HCT116 (cell line): Measurements from ENCODE around the gene FLNA. TPM values are rescaled to one million over a fixed set of nuclear protein-coding genes. Genes with fewer than 3 reads are reported as not detected.

Experiments used
- ATAC-seq: fragments of 200-7000 bp; cut with Tn5 transposase; 2 replicates; pipeline ENCODE4 v1.9.1; 2020; ENCODE audit warnings: mild to moderate bottlenecking, moderate library complexity
- BruUV-seq: library from RNA; stranded (reverse); fragments of 400-500 nt; replicated peaks from 2 replicates; lab custom pipeline; 2021; lab: Mats Ljungman, UMichigan
- CTCF ChIA-PET: fragments of 300-600 bp; sonication (Branson Sonifier 250); formaldehyde crosslinking; loops from one replicate; lab custom pipeline; 2021; ENCODE audit warnings: antibody characterized with exemption; lab: Charles Lee
- POLR2A ChIA-PET: fragments of 300-600, 350-600 bp; sonication (Branson Sonifier 250); formaldehyde crosslinking; loops from one replicate; lab custom pipeline; 2021; ENCODE audit warnings: antibody characterized with exemption; lab: Charles Lee
- RAD21 ChIA-PET, 2 experiments: fragments of 300-600 bp; sonication (Branson Sonifier 250); formaldehyde crosslinking; loops; one replicate each; lab custom pipeline; 2023; ENCODE audit warnings: low total read pairs in 2 of 2; ENCODE audit not compliant: uncharacterized antibody in 2 of 2, unreplicated experiment in 2 of 2, low non-redundant PET in 1 of 2; lab: Charles Lee
- DNase-seq: peaks from one replicate; pipeline ENCODE4 v3.0.0-alpha.2; 2010; ENCODE audit warnings: low read depth, low spot score
- H2AFZ ChIP-seq: fragments of 200-600 bp; shearing (Covaris generic), sonication (generic); 2 replicates; pipeline ENCODE4 v1.6.1; 2017; ENCODE audit warnings: low read depth, mixed run types, mixed read lengths, antibody characterized with exemption, low read length; ENCODE audit not compliant: poor library complexity, severe bottlenecking
- H3K27ac ChIP-seq: 2 replicates; pipeline ENCODE4 v1.5.1; 2012; ENCODE audit warnings: low read depth, low read length
- H3K27me3 ChIP-seq: fragments of 200-600 bp; sonication (generic); 2 replicates; pipeline ENCODE4 v1.6.1; 2016; ENCODE audit warnings: mixed run types, low read length, mixed read lengths; ENCODE audit not compliant: insufficient read depth
- H3K36me3 ChIP-seq, 2 experiments: fragments of 200-500 bp in 1 of 2; fragments of 200-600 bp in 1 of 2; sonication (Bioruptor generic) in 1 of 2; sonication (generic) in 1 of 2; 2 replicates each; pipeline versions ENCODE4 v1.5.1 to v1.6.1; 2014 to 2016; ENCODE audit warnings: low read length in 2 of 2, inconsistent platforms in 1 of 2, mixed read lengths in 1 of 2, mixed run types in 1 of 2; ENCODE audit not compliant: insufficient read depth in 2 of 2, control insufficient read depth in 1 of 2
- H3K4me1 ChIP-seq, 2 experiments: fragments of 200-600 bp in 1 of 2; sonication (generic) in 1 of 2; 2 replicates each; pipeline versions ENCODE4 v1.5.1 to v1.6.1; 2012 to 2017; ENCODE audit warnings: low read length in 2 of 2, inconsistent platforms in 1 of 2, mild to moderate bottlenecking in 1 of 2, mixed read lengths in 1 of 2, mixed run types in 1 of 2, moderate library complexity in 1 of 2; ENCODE audit not compliant: insufficient read depth in 2 of 2, control insufficient read depth in 1 of 2
- H3K4me2 ChIP-seq: fragments of 200-600 bp; sonication (generic); 2 replicates; pipeline ENCODE4 v1.6.1; 2017; ENCODE audit warnings: mixed run types, low read length, mixed read lengths
- H3K4me3 ChIP-seq, 2 experiments: fragments of 200-600 bp in 1 of 2; sonication (generic) in 1 of 2; replicated peaks in 1 of 2; 2 replicates each; pipeline ENCODE4 v1.5.1; 2011 to 2016; ENCODE audit warnings: low read length in 2 of 2, control low read depth in 1 of 2, low read depth in 1 of 2, mild to moderate bottlenecking in 1 of 2, mixed read lengths in 1 of 2, mixed run types in 1 of 2
- H3K79me2 ChIP-seq: fragments of 200-600 bp; sonication (generic); 2 replicates; pipeline ENCODE4 v1.6.1; 2017; ENCODE audit warnings: mild to moderate bottlenecking, mixed run types, low read length, moderate library complexity, mixed read lengths; ENCODE audit not compliant: insufficient read depth
- H3K9ac ChIP-seq: fragments of 200-600 bp; sonication (generic); 2 replicates; pipeline ENCODE4 v1.6.1; 2016; ENCODE audit warnings: low read length, mixed read lengths
- H3K9me2 ChIP-seq: fragments of 200-600 bp; sonication (generic), shearing (Covaris generic); 2 replicates; pipeline ENCODE4 v1.6.1; 2017; ENCODE audit warnings: mixed run types, mild to moderate bottlenecking, moderate library complexity; ENCODE audit not compliant: insufficient read depth
- H3K9me3 ChIP-seq, 2 experiments: fragments of 200-500 bp in 1 of 2; fragments of 200-600 bp in 1 of 2; sonication (Bioruptor generic) in 1 of 2; sonication (generic) in 1 of 2; 2 replicates each; pipeline ENCODE4 v1.6.1; 2014 to 2017; ENCODE audit warnings: low read length in 2 of 2, mixed read lengths in 2 of 2, inconsistent platforms in 1 of 2, low read depth in 1 of 2, mild to moderate bottlenecking in 1 of 2, mixed run types in 1 of 2, moderate library complexity in 1 of 2; ENCODE audit not compliant: control insufficient read depth in 1 of 2, insufficient read depth in 1 of 2
- H4K20me1 ChIP-seq: fragments of 200-600 bp; sonication (generic), shearing (Covaris generic); 2 replicates; pipeline ENCODE4 v1.6.1; 2017; ENCODE audit warnings: mixed run types, mild to moderate bottlenecking, moderate library complexity; ENCODE audit not compliant: insufficient read depth
- ATF3 ChIP-seq: IDR thresholded peaks from 2 replicates; pipeline ENCODE4 v1.6.1; 2012
- CBX3 ChIP-seq: IDR thresholded peaks from 2 replicates; pipeline ENCODE4 v1.6.1; 2012; ENCODE audit warnings: low read depth
- CTCF ChIP-seq, 3 experiments: fragments of 200-600 bp in 1 of 3; sonication (generic) in 1 of 3; IDR thresholded peaks in 2 of 3; conservative IDR thresholded peaks in 1 of 3; 2 replicates each; pipeline ENCODE4 v1.5.1; 2012 to 2017; ENCODE audit warnings: low read depth in 2 of 3, low read length in 2 of 3, antibody characterized with exemption in 1 of 3, borderline replicate concordance in 1 of 3, control low read depth in 1 of 3, mild to moderate bottlenecking in 1 of 3, mixed read lengths in 1 of 3, mixed run types in 1 of 3, moderate library complexity in 1 of 3; ENCODE audit not compliant: insufficient read depth in 1 of 3
- EGR1 ChIP-seq: IDR thresholded peaks from 2 replicates; pipeline ENCODE4 v1.6.1; 2012; ENCODE audit warnings: low read depth
- EZH2phosphoT487 ChIP-seq: fragments of 200-600 bp; IDR thresholded peaks from 2 replicates; pipeline ENCODE4 v1.6.1; 2018; ENCODE audit warnings: antibody characterized with exemption, borderline replicate concordance
- FOSL1 ChIP-seq: IDR thresholded peaks from 2 replicates; pipeline ENCODE4 v1.6.1; 2012; ENCODE audit warnings: low read depth
- POLR2A ChIP-seq: IDR thresholded peaks from 2 replicates; pipeline ENCODE4 v1.7.0; 2011; ENCODE audit warnings: borderline replicate concordance; ENCODE audit not compliant: insufficient read depth, insufficient read length; ENCODE audit errors: extremely low read depth
- POLR2AphosphoS5 ChIP-seq: IDR thresholded peaks from 2 replicates; pipeline ENCODE4 v1.6.1; 2011; ENCODE audit warnings: mild to moderate bottlenecking, low read depth, low read length, moderate library complexity
- REST ChIP-seq: IDR thresholded peaks from 2 replicates; pipeline ENCODE4 v1.6.1; 2012; ENCODE audit warnings: low read depth
- SP1 ChIP-seq: IDR thresholded peaks from 2 replicates; pipeline ENCODE4 v1.6.1; 2012; ENCODE audit warnings: low read depth
- SRF ChIP-seq: IDR thresholded peaks from 2 replicates; pipeline ENCODE4 v1.6.1; 2012; ENCODE audit warnings: low read depth
- YY1 ChIP-seq: IDR thresholded peaks from 2 replicates; pipeline ENCODE4 v1.6.1; 2011; ENCODE audit warnings: low read length, low read depth, moderate library complexity, mild to moderate bottlenecking; ENCODE audit not compliant: insufficient replicate concordance; ENCODE audit errors: extremely low read depth
- ZFX ChIP-seq: fragments of 450-650 bp; IDR thresholded peaks from 2 replicates; pipeline ENCODE4 v1.6.1; 2017
- ZNF274 ChIP-seq: fragments of 200-500 bp; sonication (Bioruptor generic); IDR thresholded peaks from 2 replicates; pipeline ENCODE4 v1.6.1; 2014; ENCODE audit warnings: mild to moderate bottlenecking, low read depth, low read length, inconsistent platforms
- intact Hi-C: fragments of 100-400 bp; cut with micrococcal nuclease; formaldehyde crosslinking; loops from 2 replicates; pipeline ENCODE4 v1.10.0; 2022
- total RNA-seq: library from RNA; stranded (reverse); gene quantifications from one replicate; pipeline ENCODE4 v1.2.1, GENCODE V29; 2021; ENCODE audit not compliant: unreplicated experiment
- TF ChIP-seq, protein P1 (sequence below): IDR thresholded peaks from 2 replicates; pipeline ENCODE4 v1.6.1; 2012

The FLNA gene
- total RNA-seq, 1 experiment from 2014 or later: 546 TPM

GRCh38 chrX:154417157-154417556 is 42.7 kb upstream of the FLNA start (continued):
- TF ChIP-seq ZNF274 (no peak), CTCF (IDR thresholded peaks at IDR 0.05 in 2 of 3, conservative IDR thresholded peaks at IDR 0.05 in 1 of 3; ENCODE audit: borderline replicate concordance in 1 of 3, insufficient read depth in 1 of 3, low read depth in 2 of 3, low read length in 2 of 3) (no peak)

DNA sequence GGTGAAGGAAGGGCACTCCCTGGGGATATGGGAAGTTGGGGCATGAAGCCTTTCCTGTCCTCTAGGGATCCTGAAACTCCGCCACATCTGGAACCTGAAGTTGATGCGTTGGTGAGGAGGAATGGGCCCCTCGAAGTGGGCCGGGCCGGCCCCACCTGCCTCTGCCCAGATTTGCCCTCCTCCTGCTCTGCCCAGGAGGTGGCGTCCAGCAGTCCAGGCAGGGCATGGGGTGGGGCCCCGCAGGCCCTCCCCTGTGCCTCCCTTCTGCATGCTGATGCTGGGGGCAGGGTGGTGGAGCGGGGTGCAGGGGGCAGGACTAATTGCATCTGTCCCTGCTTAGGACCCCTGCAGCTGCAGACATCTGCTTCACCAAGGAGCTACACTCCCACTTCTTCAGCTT is 38.7 kb upstream of the FLNA start:
- H3K27me3 ChIP-seq: no peaks in the 10 kb centered on the region
- no peaks in the 10 kb centered on the region for H4K20me1 ChIP-seq
- no peak overlapping the region for H2AFZ ChIP-seq
- no peak overlapping the region for H3K4me3 ChIP-seq
- H3K9me3 ChIP-seq: no peaks in the 10 kb centered on the region
- peaks cover 15 to 35% of the 10 kb centered on the region in 2 experiments for H3K4me1 ChIP-seq
- ChIA-PET POLR2A (no interaction called here), RAD21 (no interaction called here), CTCF (interaction anchor here (1.5 kb wide), 1 partner anchor 12 kb away, joined by 4 read pairs; no protein-coding TSS in a partner anchor)
- H3K79me2 ChIP-seq: no peaks in the 10 kb centered on the region
- H3K9me2 ChIP-seq: no peaks in the 10 kb centered on the region
- no TSS peak for BruUV-seq
- DNase-seq (no peak), ATAC-seq (no peak)
- H3K27ac ChIP-seq: peak overlapping the region; percentile 91; the same call in 1 of the 2 replicates
- intact Hi-C loops: no loop called here
- no peak overlapping the region for H3K9ac ChIP-seq
- H3K36me3 ChIP-seq: no peaks in the 10 kb centered on the region
- H3K4me2 ChIP-seq: peak overlapping the region; percentile 82; the same call in 1 of the 2 replicates
- TF ChIP-seq ZNF274: no peak
- no peak for TF ChIP-seq POLR2AphosphoS5
- TF ChIP-seq EZH2phosphoT487: no peak
- TF ChIP-seq SP1: no peak
- no peak for TF ChIP-seq CBX3
- TF ChIP-seq YY1: no peak
- no peak for TF ChIP-seq ATF3
- TF ChIP-seq ZFX: no peak
- TF ChIP-seq, protein P1, sequence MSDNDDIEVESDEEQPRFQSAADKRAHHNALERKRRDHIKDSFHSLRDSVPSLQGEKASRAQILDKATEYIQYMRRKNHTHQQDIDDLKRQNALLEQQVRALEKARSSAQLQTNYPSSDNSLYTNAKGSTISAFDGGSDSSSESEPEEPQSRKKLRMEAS: no peak
- no peak for TF ChIP-seq REST
- no peak for TF ChIP-seq CTCF (IDR thresholded peaks at IDR 0.05 in 2 of 3, conservative IDR thresholded peaks at IDR 0.05 in 1 of 3; ENCODE audit: borderline replicate concordance in 1 of 3, insufficient read depth in 1 of 3, low read depth in 2 of 3, low read length in 2 of 3)
- TF ChIP-seq POLR2A: no peak
- TF ChIP-seq SRF: no peak
- TF ChIP-seq EGR1: no peak
- TF ChIP-seq FOSL1: no peak
